ENCODE data around the gene IPP. TPM values are rescaled to one million over a fixed set of nuclear protein-coding genes. Genes with fewer than 3 reads are reported as not detected.

IPP gene
- total RNA-seq, 6 experiments from 2014 or later: 5.5 to 12.9 (median 8.3) TPM

GRCh38 chr1:45762291-45762690, 11.8 kb upstream of the IPP start:
- WGBS (ENCODE audit: insufficient coverage, low coverage, low lambda C conversion rate, missing lambda C conversion rate): 42% methylated on average over 3 of the region's 3 CpGs
- Histone ChIP-seq H3K27ac (no peak overlapping the region), H3K27me3 (no peaks in the 10 kb centered on the region), H3K9me3 (no peaks in the 10 kb centered on the region), H3K4me3 (no peak overlapping the region), H3K36me3 (no peaks in the 10 kb centered on the region), H3K4me1 (no peaks in the 10 kb centered on the region)
- intact Hi-C loops (cut with DNase I): no loop called here
- DNase-seq (no peak), ATAC-seq (no peak)
- TF ChIP-seq POLR2A (IDR thresholded peaks at IDR 0.05) (no peak), CTCF (IDR thresholded peaks at IDR 0.05) (no peak)

- Histone ChIP-seq H3K27me3 (no peaks in the 10 kb centered on the region), H3K4me1 (peaks cover 0 to 5% (median 0%) of the 10 kb centered on the region in 4 donors), H3K36me3 (no peaks in the 10 kb centered on the region), H3K4me3 (no peak overlapping the region), H3K27ac (no peak overlapping the region), H3K9me3 (no peaks in the 10 kb centered on the region)
- intact Hi-C loops (cut with DNase I): no loop called here
- ATAC-seq (no peak), DNase-seq (peak in 1 of 3 donors; percentile 5)
- TF ChIP-seq CTCF (IDR thresholded peaks at IDR 0.05): no peak
- no peak for TF ChIP-seq POLR2A (IDR thresholded peaks at IDR 0.05)
- 88% methylated on average over 5 of the region's 5 CpGs for WGBS (ENCODE audit: insufficient coverage, low coverage, low lambda C conversion rate, missing lambda C conversion rate)
These were observed 5.2 kb upstream of the IPP start for GRCh38 chr1:45755697-45756096.

- H3K4me3 ChIP-seq: no peak overlapping the region
- H3K27me3 ChIP-seq: no peaks in the 10 kb centered on the region
- H3K27ac ChIP-seq: no peak overlapping the region
- intact Hi-C loops (cut with DNase I): no loop called here
- ATAC-seq: no peak
- TF ChIP-seq POLR2A (IDR thresholded peaks at IDR 0.05) (no peak), CTCF (IDR thresholded peaks at IDR 0.05) (no peak)
- 93% methylated on average over 11 of the region's 11 CpGs for WGBS (ENCODE audit: insufficient coverage, low coverage, low lambda C conversion rate, missing lambda C conversion rate)
- DNase-seq: no peak
- peaks cover 0 to 5% (median 0%) of the 10 kb centered on the region in 4 donors for H3K4me1 ChIP-seq
- no peaks in the 10 kb centered on the region for H3K36me3 ChIP-seq
- H3K9me3 ChIP-seq: no peaks in the 10 kb centered on the region
These were observed 3.0 kb upstream of the IPP start for GRCh38 chr1:45753248-45754037.

- Histone ChIP-seq H3K27ac (no peak overlapping the region), H3K4me1 (peaks cover 0 to 5% (median 0%) of the 10 kb centered on the region in 4 donors), H3K36me3 (no peaks in the 10 kb centered on the region), H3K27me3 (no peaks in the 10 kb centered on the region), H3K4me3 (no peak overlapping the region), H3K9me3 (no peaks in the 10 kb centered on the region)
- whole genome bisulfite sequencing (ENCODE audit: insufficient coverage, low coverage, low lambda C conversion rate, missing lambda C conversion rate): 72% methylated on average over 2 of the region's 2 CpGs
- TF ChIP-seq POLR2A (IDR thresholded peaks at IDR 0.05) (no peak), CTCF (IDR thresholded peaks at IDR 0.05) (no peak)
- ATAC-seq (no peak), DNase-seq (no peak)
- intact Hi-C loops (cut with DNase I): no loop called here
These were observed 2.1 kb upstream of the IPP start for GRCh38 chr1:45752441-45753052.

All from right lobe of liver (tissue), 6 donors.